ENCODE results near the gene TMEM30A.

DNA sequence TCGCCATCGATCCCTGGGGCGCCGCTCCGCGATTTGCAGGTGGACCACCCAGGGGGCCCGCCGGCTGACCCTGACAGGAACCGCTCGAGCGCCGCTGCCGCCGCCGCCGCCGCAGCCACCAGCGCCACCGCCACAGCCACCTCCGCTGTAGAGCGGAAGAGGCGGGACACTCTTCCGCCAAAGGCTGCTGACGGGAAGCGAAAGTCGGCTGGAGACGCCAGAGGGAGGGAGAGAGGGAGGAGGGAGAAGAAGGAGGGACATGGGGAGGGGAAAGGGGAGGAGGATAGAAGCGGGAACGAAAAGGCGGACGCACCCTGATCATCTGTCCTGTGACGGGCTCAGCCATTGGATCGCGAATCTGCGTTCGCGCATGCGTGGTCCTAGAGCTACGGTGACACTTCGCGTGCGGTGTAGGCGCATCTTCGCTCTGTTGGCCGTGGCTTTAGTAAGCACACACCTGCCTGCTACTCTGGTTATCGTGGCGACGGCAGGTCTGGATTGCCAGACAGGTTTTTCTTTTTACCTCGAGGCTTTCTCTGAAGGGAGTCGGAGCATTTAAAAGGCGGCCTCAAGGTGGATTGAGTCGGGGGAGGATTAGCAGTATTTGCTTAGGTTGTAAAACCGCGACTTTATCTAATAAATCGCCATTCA is at the start of gene TMEM30A:
- TF ChIP-seq POLR2AphosphoS5 (IDR thresholded peaks at IDR 0.05; ENCODE audit: borderline replicate concordance, low read depth, low read length), result peak; percentile 99
- TF ChIP-seq EZH2 (IDR thresholded peaks at IDR 0.05), result no peak
- TF ChIP-seq FOXP2 (optimal IDR thresholded peaks at IDR 0.05; ENCODE audit: control extremely low read depth, extremely low read length, insufficient read depth), result peak; percentile 61

All from SK-N-MC (cell line).